ENCODE measurements around the gene TVP23C. TPM values are rescaled to one million over a fixed set of nuclear protein-coding genes. Genes with fewer than 3 reads are reported as not detected.

TVP23C gene
- total RNA-seq, 1 experiment from 2014 or later, result 15.3 TPM

DNA sequence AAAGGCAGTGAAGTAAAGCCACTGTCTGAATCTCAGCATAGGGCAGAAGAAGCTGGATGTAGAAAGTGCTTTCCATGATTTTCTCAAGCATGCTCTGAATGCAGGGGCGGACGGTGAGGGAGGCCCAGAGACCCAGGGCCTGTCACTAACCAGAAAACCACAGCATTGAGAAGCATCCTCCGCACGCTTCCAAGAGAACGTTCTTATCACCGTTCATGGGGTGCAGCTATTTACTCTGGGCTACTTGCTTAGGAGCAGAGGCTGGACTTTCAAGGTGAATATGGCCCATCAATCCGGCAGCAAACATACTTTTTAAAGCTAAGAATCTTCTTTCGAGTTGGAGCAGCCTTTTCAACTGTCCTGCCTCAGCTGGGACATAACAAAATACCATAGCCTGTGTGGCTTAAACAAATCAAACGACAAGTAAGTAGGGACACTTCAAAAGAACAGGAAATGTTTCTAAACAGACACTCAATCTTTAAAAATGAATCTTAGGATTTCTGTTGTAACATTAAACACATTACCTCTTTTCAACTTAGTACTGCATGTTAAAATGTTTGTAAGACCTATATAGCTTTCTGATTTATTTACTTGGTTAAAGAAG, 49.3 kb downstream of the TVP23C start:
- H3K36me3 ChIP-seq (ENCODE audit: control insufficient read depth, insufficient read depth, low read length), result no peaks in the 10 kb centered on the region

DNA sequence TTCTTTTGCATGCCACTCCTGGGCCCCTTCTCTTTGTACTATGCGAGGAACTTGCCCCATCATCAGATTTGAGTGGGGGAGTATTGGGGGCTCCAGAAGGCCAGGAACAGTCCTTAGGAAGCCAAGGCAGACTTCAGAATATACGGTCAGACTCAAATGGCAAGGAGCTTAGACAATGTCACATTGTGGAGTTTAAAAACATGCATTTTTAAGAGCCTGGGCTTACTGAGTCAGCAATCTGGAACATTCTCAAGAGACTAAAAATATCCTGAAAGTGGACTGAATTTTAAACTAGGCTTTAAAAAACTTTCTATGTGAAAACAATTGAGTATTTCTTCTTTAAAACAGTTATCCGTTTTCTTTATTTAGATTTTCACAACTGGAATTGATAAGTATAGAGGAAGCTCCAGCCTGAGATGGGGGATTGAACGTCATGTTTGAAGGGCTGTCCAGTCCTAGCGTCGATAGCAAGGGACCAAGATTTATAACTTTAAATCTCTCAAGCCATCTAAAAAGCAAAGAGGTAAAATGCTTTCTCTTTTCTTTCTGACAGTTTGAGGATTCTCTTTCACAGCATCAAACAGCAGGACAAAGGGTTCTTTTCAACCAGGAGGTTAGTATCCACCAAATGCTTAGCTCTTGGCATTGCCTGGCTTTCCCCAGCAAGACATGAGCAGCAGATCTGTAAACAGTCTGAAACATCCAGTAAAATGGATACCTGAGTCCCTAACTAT, 50.1 kb downstream of the TVP23C start:
- no peaks in the 10 kb centered on the region for H3K4me1 Mint-ChIP-seq (ENCODE audit: low read depth, unreplicated experiment)
- Histone ChIP-seq H3K4me1 (no peaks in the 10 kb centered on the region), H3K4me3 (ENCODE audit: low read depth, low read length) (no peak overlapping the region), H3K27me3 (replicated peaks; ENCODE audit: control insufficient read depth, insufficient read depth, low read length) (no peaks in the 10 kb centered on the region), H3K36me3 (ENCODE audit: control insufficient read depth, insufficient read depth, low read length) (no peaks in the 10 kb centered on the region), H3K9me3 (no peaks in the 10 kb centered on the region)
- intact Hi-C loops (cut with micrococcal nuclease; ENCODE audit: unreplicated experiment), result no loop called here
- TF ChIP-seq, protein P1, sequence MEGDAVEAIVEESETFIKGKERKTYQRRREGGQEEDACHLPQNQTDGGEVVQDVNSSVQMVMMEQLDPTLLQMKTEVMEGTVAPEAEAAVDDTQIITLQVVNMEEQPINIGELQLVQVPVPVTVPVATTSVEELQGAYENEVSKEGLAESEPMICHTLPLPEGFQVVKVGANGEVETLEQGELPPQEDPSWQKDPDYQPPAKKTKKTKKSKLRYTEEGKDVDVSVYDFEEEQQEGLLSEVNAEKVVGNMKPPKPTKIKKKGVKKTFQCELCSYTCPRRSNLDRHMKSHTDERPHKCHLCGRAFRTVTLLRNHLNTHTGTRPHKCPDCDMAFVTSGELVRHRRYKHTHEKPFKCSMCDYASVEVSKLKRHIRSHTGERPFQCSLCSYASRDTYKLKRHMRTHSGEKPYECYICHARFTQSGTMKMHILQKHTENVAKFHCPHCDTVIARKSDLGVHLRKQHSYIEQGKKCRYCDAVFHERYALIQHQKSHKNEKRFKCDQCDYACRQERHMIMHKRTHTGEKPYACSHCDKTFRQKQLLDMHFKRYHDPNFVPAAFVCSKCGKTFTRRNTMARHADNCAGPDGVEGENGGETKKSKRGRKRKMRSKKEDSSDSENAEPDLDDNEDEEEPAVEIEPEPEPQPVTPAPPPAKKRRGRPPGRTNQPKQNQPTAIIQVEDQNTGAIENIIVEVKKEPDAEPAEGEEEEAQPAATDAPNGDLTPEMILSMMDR (IDR thresholded peaks at IDR 0.05; ENCODE audit: insufficient read depth in 1 of 2, low read depth in 1 of 2, low read length in 1 of 2, severe bottlenecking in 1 of 2, unreplicated experiment in 1 of 2), result no peak
- peaks cover 6% of the 10 kb centered on the region for H3K36me3 Mint-ChIP-seq (ENCODE audit: insufficient read depth, unreplicated experiment)
- no peak for DNase-seq
- H3K9me3 Mint-ChIP-seq (ENCODE audit: unreplicated experiment), result no peaks in the 10 kb centered on the region
- no peak overlapping the region for H3K4me3 Mint-ChIP-seq (ENCODE audit: unreplicated experiment)
- BruUV-seq (replicated peaks), result no TSS peak
- ChIA-PET POLR2A (no interaction called here), CTCF (no interaction called here)
- no peak overlapping the region for H3K27ac Mint-ChIP-seq (ENCODE audit: unreplicated experiment)
- H3K27me3 Mint-ChIP-seq (ENCODE audit: insufficient read depth, unreplicated experiment), result no peaks in the 10 kb centered on the region

More for the DNA sequence above, 49.3 kb downstream of the TVP23C start:
- no peak overlapping the region for H3K27ac Mint-ChIP-seq (ENCODE audit: unreplicated experiment)
- Histone ChIP-seq H3K4me3 (ENCODE audit: low read depth, low read length) (no peak overlapping the region), H3K9me3 (no peaks in the 10 kb centered on the region), H3K27me3 (replicated peaks; ENCODE audit: control insufficient read depth, insufficient read depth, low read length) (no peaks in the 10 kb centered on the region), H3K4me1 (no peaks in the 10 kb centered on the region)
- ChIA-PET CTCF (no interaction called here), POLR2A (no interaction called here)
- BruUV-seq (replicated peaks), result no TSS peak
- no peaks in the 10 kb centered on the region for H3K9me3 Mint-ChIP-seq (ENCODE audit: unreplicated experiment)
- intact Hi-C loops (cut with micrococcal nuclease; ENCODE audit: unreplicated experiment), result no loop called here
- TF ChIP-seq, protein P1 (IDR thresholded peaks at IDR 0.05; ENCODE audit: insufficient read depth in 1 of 2, low read depth in 1 of 2, low read length in 1 of 2, severe bottlenecking in 1 of 2, unreplicated experiment in 1 of 2), result no peak
- DNase-seq, result no peak
- H3K36me3 Mint-ChIP-seq (ENCODE audit: insufficient read depth, unreplicated experiment), result peaks cover 6% of the 10 kb centered on the region
- no peaks in the 10 kb centered on the region for H3K4me1 Mint-ChIP-seq (ENCODE audit: low read depth, unreplicated experiment)
- no peaks in the 10 kb centered on the region for H3K27me3 Mint-ChIP-seq (ENCODE audit: insufficient read depth, unreplicated experiment)
- H3K4me3 Mint-ChIP-seq (ENCODE audit: unreplicated experiment), result no peak overlapping the region

DNA sequence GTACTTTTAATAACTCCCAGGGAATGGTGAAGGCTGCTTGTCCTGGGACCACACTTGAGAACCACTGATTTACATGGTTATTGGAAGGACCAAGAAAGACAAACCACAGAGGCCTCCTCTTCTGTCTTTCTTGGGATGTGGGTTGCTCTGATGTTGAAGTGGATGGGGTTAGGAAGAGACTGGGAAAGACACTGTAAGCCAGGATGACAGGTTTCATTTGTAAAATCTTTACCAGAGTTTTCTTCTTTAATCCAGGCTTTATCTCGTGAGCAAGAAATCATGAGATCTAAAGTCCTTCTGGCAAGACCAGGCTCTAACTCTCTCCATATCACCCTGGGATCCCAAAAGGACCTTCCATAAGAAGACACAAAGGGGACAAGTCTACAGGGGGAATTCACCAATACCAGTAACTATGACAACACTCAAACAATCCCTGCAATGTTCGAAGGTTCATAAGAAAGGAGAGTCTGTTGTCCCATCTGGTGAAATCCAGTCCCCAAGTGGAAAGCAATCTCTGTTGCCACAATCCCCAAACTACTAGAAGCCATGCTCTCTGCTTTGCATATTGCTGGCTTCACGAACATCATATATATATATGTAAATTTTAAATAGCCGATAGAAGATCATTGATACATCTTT, 51.1 kb downstream of the TVP23C start:
- Histone ChIP-seq H3K4me3 (ENCODE audit: low read depth, low read length) (no peak overlapping the region), H3K9me3 (no peaks in the 10 kb centered on the region), H3K4me1 (no peaks in the 10 kb centered on the region), H3K36me3 (ENCODE audit: control insufficient read depth, insufficient read depth, low read length) (no peaks in the 10 kb centered on the region), H3K27me3 (replicated peaks; ENCODE audit: control insufficient read depth, insufficient read depth, low read length) (no peaks in the 10 kb centered on the region)
- TF ChIP-seq, protein P1 (IDR thresholded peaks at IDR 0.05; ENCODE audit: insufficient read depth in 1 of 2, low read depth in 1 of 2, low read length in 1 of 2, severe bottlenecking in 1 of 2, unreplicated experiment in 1 of 2), result no peak
- no TSS peak for BruUV-seq (replicated peaks)
- no peaks in the 10 kb centered on the region for H3K9me3 Mint-ChIP-seq (ENCODE audit: unreplicated experiment)
- H3K4me3 Mint-ChIP-seq (ENCODE audit: unreplicated experiment), result no peak overlapping the region
- ChIA-PET CTCF (no interaction called here), POLR2A (no interaction called here)
- no peaks in the 10 kb centered on the region for H3K27me3 Mint-ChIP-seq (ENCODE audit: insufficient read depth, unreplicated experiment)
- DNase-seq, result no peak
- H3K36me3 Mint-ChIP-seq (ENCODE audit: insufficient read depth, unreplicated experiment), result peaks cover 6% of the 10 kb centered on the region
- intact Hi-C loops (cut with micrococcal nuclease; ENCODE audit: unreplicated experiment), result no loop called here
- no peaks in the 10 kb centered on the region for H3K4me1 Mint-ChIP-seq (ENCODE audit: low read depth, unreplicated experiment)
- H3K27ac Mint-ChIP-seq (ENCODE audit: unreplicated experiment), result no peak overlapping the region

Data from Caco-2 (cell line).